Stimulated activated CD4-positive, alpha-beta T cell treated with anti-CD3 and anti-CD28 coated beads, Interleukin-1b, Interleukin-23, amount 100 ng/mL, for 24 hours (primary cell): ENCODE results near the gene MSH3.
"Not testable (repeated sequence)": the region's sequence is repeated elsewhere in the genome, so short reads cannot be mapped to it uniquely, and the experiment has no call there.

Experiments used
- DNase-seq, 4 experiments: peaks; one replicate each; pipeline ENCODE4 v3.0.0-alpha.2; 2020; ENCODE audit warnings: low read depth in 4 of 4, low spot score in 1 of 4

Gene MSH3

DNA sequence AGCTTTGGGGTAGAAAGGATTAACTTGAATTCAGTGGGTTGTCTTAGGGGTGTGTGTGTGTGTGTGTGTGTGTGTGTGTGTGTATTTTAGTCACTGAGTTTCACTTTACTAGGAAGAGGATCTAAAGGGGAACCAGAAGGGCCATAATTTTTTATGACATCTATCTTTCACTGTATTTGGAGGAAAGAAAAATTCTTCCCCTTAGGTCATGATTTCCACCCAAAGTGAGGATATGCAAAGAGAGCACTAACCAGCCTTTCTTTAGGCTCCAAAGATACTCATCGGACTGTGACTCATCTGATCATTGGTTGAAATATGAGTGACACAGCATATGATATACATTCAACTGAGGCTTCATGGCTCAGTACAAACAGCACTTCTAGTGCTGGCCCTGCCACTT lies 230.5 kb downstream of the MSH3 start:
- DNase-seq, result peak in 1 of 4 experiments; percentile 8

DNA sequence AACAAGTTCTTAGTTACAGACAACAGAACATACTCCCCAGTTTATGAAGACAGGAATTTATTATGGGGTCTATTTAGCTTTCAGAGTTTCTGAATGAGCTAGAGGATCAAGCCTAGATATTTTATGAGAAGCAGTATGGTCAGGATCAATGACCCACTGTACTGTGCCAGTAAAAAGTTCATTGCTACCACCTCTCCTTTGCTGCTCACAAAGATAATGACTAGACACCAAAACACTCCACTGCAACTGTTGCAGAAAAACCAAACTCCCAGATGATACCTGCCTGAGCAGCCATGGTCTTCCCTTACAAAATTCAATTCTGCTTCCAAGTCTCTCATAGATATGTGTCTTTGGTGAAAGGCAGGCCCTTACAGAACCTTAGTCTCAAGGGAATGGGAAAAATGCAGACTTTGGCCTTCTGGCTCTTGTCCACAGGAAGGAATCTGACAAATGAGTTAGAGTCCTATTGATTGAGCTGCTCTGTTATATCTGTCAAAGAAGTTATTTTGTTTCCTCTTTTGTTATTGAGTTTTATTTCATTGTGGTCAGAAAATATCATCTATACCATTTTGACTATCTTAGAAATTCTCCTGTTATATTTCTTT lies 231.0 kb downstream of the MSH3 start:
- DNase-seq, result no peak

DNA sequence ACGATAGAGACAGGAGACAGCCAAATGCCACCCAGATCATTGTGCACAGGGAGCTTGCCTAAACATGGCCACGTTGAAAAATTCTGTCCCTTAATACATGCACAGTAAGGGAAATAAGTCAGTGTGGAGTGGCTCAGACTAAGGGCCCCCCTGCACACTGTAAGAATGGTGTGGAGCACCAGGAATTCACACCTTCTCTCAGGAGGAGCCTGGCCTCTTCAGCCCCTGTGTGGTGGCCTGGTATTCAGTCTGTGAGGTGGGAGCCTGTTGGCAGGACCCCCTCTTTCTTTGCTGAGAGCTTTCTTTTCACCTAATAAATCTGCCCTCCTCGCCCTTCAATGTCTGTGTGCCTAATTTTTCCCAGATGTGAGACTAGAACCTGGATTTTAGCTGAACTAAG lies 239.6 kb downstream of the MSH3 start:
- no peak for DNase-seq

DNA sequence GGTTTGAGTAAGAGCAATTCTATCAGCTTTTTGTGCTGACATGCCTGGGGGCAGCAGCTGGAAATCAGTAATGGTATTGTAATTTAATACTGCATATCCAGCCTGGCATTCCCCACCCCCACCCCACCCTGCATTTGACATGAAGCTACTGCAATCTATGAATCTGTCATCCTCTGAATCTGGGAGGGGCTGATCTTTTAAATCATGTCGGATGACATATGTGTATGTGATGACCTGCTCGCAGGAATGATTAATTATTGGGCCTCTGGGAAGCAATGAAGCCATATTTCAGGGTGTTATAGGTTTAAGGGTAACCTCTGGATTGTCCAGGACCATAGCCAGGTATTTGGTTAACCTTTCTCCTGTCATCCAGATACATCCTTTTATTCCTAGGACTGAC lies 241.1 kb downstream of the MSH3 start:
- DNase-seq, result no peak

DNA sequence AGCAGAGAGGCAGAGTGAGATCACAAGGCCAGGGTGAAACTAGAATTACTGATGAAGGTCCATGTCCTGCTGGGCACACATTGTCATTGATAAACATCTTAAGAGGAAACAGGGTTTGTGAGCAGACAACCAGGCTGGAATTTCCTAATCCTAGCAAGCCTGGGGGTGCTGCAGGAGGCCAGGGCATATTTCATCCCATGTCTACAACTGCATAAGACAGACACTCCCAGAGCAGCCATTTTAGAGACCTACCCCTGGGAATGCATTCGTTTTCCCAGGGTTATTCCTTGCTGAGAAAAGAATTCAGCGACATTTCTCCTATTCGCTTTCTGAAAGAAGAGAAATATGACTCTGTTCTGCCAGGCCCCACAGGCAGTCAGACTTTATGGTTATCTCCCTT lies 248.2 kb downstream of the MSH3 start:
- not testable (repeated sequence) for DNase-seq

DNA sequence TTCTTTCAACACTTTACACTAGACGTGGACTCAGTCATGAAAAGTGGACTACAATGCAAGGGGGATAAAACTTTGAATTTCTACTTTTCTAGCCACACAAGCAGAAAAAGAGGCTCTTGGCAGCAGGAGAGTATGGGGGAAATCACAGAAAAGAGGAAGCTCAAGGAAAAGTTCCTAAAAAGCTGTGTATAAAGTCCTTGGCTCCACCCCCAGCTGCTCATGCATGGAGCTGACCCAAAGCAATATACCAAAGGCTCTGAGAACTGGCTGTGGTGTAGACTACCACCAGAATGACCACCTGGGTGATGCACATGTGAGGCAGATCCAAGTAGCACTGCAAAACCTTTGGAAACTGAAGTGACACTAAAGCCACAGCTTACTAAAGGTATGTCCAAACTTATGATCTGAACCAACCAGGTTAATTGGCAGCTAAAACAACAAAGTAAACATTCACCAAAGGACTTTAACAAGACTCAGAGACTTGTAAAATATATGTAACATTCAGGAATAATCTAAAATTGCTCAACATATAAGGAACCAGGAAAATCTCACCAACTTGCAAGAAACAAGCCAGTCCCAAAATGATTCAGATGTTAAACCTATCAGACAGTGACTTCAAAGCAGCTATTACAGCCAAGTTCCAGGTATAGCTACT lies 250.2 kb downstream of the MSH3 start:
- DNase-seq, result no peak

DNA sequence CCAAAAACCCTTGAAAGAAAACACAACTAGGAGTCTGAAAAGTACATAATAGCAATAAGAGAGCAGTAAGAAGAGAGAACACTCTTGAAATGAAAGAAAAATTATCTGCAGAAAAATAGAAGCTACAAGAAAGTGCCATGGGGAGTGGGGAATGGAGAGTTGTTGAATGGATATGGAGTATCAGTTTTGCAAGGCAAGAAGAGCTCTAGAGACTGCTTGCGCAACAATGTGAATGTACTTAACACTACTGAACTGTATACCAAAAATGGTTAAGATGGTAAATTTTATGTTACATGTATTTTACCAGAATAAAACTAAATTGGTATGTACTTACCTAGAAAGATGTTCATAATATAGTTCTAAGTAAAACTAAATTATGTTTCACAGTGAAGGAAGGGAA lies 251.0 kb downstream of the MSH3 start:
- DNase-seq, result no peak

DNA sequence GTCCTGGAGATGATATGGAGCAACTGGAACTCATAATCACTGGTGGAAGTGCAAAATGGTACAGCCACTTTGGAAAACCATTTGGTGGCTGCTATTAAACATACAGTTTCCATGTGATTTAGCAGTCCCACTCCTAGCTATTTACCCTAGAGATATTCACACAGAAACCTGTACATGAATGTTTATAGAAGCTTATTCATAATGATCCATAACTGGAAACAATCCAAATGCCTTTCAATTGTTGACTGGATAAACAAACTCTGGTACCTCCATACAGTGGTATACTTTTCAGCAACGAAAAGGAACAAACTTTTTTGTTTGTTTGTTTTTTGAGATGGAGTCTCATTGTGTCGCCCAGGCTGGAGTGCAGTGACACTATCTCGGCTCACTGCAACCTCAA lies 258.0 kb downstream of the MSH3 start:
- DNase-seq, result no peak

DNA sequence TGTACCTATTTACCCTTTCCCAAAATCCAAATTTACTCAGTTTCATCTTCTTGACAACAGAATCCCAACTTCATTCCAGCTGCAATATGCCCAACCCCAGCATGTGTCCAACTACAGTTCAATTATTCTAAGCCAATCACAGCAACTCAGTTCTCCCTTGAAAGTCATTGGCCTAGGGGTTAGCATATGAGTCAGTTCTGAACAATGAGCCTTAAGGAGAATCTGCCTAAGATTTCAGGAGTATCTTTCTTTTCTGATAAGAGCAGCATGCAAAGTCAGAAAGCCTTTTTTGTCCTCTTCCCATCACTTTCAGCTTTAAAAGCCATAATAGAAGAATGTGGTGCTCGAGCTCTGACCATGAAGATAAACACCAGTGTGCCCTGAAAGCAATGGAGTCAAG lies 261.3 kb downstream of the MSH3 start:
- no peak for DNase-seq

DNA sequence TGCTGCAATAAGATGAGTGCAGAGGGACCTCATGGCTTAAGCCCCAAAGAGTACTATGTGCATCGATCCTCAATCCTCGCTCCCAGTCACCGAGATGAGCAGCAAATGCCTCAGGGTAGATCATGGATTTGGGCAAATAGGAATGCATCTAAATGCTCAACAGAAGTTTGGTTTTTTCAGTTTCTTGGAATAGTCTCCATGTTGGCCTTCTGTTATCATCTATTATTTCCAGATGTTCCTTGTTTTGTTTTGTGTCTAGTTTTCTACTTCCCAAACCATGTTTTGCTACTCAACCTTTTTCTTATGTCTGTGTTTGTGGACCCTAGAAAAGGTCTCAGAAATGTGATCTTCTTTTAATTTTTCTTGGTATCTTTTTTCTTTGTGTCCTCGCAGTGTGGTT lies 262.2 kb downstream of the MSH3 start:
- DNase-seq, result no peak

DNA sequence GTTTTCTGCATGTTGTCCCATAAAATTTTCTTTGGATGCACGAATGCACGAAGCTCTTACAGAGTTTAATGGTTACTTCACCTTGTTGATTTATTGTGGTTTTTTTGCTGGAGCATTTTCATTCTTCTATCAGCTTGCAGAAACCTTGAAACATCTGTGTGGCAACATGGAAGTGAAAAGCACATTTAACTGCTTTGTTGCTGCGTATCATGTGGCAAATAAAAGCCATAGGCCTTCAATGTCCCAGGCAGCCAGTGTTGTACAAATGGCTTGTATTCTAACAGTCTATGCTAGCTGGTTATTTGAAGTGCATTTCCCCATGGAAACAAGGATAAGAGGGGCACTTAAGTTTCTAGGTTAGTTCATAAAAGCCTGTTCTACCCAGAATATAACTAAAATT lies 263.2 kb downstream of the MSH3 start:
- no peak for DNase-seq

DNA sequence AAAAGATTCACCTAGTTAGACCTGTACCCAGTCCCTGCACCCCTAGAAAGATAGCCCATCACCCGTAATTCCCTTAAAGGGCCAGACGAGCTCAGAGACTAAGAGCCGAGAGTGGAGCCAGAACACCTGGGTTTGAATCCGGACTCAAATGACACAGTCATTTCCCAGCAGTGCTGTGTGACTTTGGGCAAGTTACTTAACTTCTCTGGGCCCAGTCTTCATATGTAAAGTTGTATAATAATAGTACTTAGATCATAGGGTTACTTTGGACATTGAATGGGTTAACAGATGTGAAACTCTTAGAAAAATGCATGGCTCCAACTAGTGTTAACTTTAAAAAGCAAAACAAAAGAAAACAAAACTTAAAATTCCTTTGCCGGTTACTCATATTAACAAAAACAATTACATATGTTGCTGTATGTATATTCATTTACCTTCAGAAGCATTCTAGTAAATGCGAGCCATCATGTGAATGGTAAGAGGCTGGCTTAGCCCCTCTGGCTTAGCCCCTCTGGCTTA lies 265.3 kb downstream of the MSH3 start:
- no peak for DNase-seq

DNA sequence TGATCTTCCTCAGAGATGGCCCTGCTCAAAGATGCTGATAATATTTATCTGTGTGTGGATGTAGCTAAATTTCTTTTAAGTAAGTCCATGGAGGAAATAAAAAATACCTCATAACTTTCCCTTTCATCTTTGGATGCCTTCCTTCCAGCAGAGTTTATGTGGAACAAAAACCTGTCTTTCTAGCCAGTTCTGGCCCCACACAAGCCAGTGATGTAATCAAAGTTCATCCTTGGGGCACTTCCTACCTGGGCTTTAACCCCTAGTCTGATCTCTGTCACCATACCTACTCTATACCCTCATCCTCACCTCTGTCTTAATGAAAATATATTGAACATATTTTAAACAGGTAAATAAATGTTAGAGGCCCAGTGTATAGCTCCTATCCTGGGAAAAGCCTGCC lies 265.9 kb downstream of the MSH3 start:
- DNase-seq, result no peak

DNA sequence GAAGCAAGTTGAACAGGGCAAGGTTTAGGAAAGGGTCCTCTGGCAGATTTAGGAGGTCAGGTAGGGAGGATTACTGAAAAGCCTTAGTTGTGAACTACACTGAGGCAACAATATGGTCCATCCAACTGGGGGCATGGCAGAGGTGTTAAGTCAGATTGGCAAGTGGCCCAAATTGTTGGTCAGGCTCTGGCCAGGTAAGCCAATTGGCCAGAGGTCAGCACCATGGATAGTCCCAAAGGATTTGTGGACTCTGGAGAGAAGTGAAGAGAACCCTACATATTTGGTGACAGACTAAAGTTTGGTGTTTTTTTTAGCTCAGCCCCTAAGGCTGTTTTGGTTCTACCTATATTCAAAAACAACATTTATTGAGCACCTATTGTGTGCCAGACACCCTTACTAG lies 266.6 kb downstream of the MSH3 start:
- no peak for DNase-seq

DNA sequence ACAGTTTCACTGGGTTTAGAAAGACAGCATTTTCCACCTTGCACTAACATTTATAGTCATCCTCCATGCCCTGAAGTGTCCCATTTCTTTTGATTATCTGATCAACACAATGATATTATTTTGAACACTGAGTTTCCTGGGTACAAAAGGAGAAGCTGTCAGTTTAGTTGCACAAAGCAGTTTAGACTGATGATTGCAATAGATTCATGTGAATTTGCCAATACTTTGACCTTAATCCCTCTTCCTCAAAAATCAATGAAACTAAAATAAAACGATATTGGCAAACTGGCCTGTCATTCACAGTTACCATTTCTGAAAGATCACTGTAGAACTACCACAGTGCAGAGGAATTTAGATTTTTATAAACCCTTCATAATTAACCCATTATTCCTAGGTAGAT lies 271.5 kb downstream of the MSH3 start:
- no peak for DNase-seq
